Endothelial cell of umbilical vein (primary cell): ENCODE results near the gene LIAS. TPM values are rescaled to one million over a fixed set of nuclear protein-coding genes. Genes with fewer than 3 reads are reported as not detected.

ENCODE experiments used
- BruUV-seq: library from RNA; stranded (reverse); fragments of 400-500 nt; replicated peaks from 2 replicates; lab custom pipeline; 2021; lab: Mats Ljungman, UMichigan
- CTCF ChIA-PET: fragments of 300-600, 350-600 bp; sonication (Branson Sonifier 250); formaldehyde crosslinking; loops from one replicate; lab custom pipeline; 2021; ENCODE audit warnings: antibody characterized with exemption, inconsistent platforms; lab: Charles Lee
- POLR2A ChIA-PET: fragments of 300-600, 350-600 bp; sonication (Branson Sonifier 250); formaldehyde crosslinking; loops from one replicate; lab custom pipeline; 2021; ENCODE audit warnings: antibody characterized with exemption, inconsistent platforms; lab: Charles Lee
- DNase-seq: peaks from one replicate; pipeline ENCODE4 v3.0.0-alpha.2; 2011; ENCODE audit warnings: low read depth, low spot score
- FAIRE-seq: peaks from 2 replicates; lab custom pipeline; 2011; peaks lifted over from hg19 to GRCh38; lab: Jason Lieb, UNC
- H2AFZ ChIP-seq: 2 replicates; pipeline ENCODE4 v1.6.0; 2012; ENCODE audit warnings: low read depth, low read length, control low read depth, inconsistent platforms
- H3K27ac ChIP-seq: 2 replicates; pipeline ENCODE4 v1.5.1; 2011; ENCODE audit warnings: low read depth, mild to moderate bottlenecking, control low read depth, low read length, moderate library complexity; ENCODE audit not compliant: insufficient read depth
- H3K27me3 ChIP-seq, 2 experiments: 2 replicates each; pipeline versions ENCODE4 v1.6.0 to v1.6.1; 2011; ENCODE audit warnings: low read length in 2 of 2, mixed read lengths in 1 of 2; ENCODE audit not compliant: control insufficient read depth in 2 of 2, insufficient read depth in 2 of 2
- H3K36me3 ChIP-seq, 2 experiments: 2 replicates in 1 of 2; 3 replicates in 1 of 2; pipeline ENCODE4 v1.5.1; 2011; ENCODE audit warnings: low read length in 2 of 2, mild to moderate bottlenecking in 1 of 2, moderate library complexity in 1 of 2; ENCODE audit not compliant: control insufficient read depth in 2 of 2, insufficient read depth in 2 of 2; ENCODE audit errors: extremely low read depth in 1 of 2
- H3K4me1 ChIP-seq: 3 replicates; pipeline ENCODE4 v1.5.1; 2011; ENCODE audit warnings: mild to moderate bottlenecking, low read length; ENCODE audit not compliant: control insufficient read depth, insufficient read depth; ENCODE audit errors: extremely low read depth
- H3K4me2 ChIP-seq: 2 replicates; pipeline ENCODE4 v1.6.1; 2011; ENCODE audit warnings: low read length, control low read depth, mixed read lengths; ENCODE audit not compliant: insufficient read depth
- H3K4me3 ChIP-seq, 3 experiments: fragments of 200-600 bp in 1 of 3; sonication (generic), shearing (Covaris generic) in 1 of 3; replicated peaks in 1 of 3; 2 replicates each; pipeline ENCODE4 v1.5.1; 2011 to 2016; ENCODE audit warnings: control low read depth in 3 of 3, low read length in 3 of 3, mild to moderate bottlenecking in 2 of 3, inconsistent platforms in 1 of 3, low read depth in 1 of 3, moderate library complexity in 1 of 3; ENCODE audit not compliant: insufficient read depth in 1 of 3
- H3K79me2 ChIP-seq: 2 replicates; pipeline ENCODE4 v1.6.0; 2012; ENCODE audit warnings: low read length, inconsistent platforms; ENCODE audit not compliant: control insufficient read depth, insufficient read depth
- H3K9ac ChIP-seq: replicated peaks from 2 replicates; pipeline ENCODE3; 2011; ENCODE audit warnings: low read length, control low read depth; ENCODE audit not compliant: insufficient read depth; ENCODE audit errors: extremely low read depth
- H3K9me1 ChIP-seq: replicated peaks from 3 replicates; pipeline ENCODE4 v1.6.0; 2011; ENCODE audit warnings: mild to moderate bottlenecking, low read length; ENCODE audit not compliant: control insufficient read depth, insufficient read depth; ENCODE audit errors: extremely low read depth
- H3K9me3 ChIP-seq: replicated peaks from 2 replicates; pipeline ENCODE4 v1.5.1; 2012; ENCODE audit warnings: low read length, inconsistent platforms; ENCODE audit not compliant: control insufficient read depth, insufficient read depth
- H4K20me1 ChIP-seq: replicated peaks from 2 replicates; pipeline ENCODE3; 2011; ENCODE audit warnings: mild to moderate bottlenecking, low read length; ENCODE audit not compliant: control insufficient read depth, insufficient read depth; ENCODE audit errors: extremely low read depth
- CTCF ChIP-seq, 2 donors: IDR thresholded peaks; 1 replicate in 1 of 2; 2 replicates in 1 of 2; pipeline ENCODE4 v1.5.1; 2011; ENCODE audit warnings: low read length in 2 of 2, mild to moderate bottlenecking in 2 of 2, moderate library complexity in 2 of 2, control low read depth in 1 of 2, inconsistent platforms in 1 of 2, low read depth in 1 of 2; ENCODE audit not compliant: insufficient read depth in 1 of 2; ENCODE audit errors: extremely low read depth in 1 of 2
- EZH2 ChIP-seq: IDR thresholded peaks from 2 replicates; pipeline ENCODE4 v1.6.1; 2012; ENCODE audit warnings: borderline replicate concordance, low read depth, mild to moderate bottlenecking, moderate library complexity, low read length, inconsistent platforms; ENCODE audit not compliant: severe bottlenecking
- FOS ChIP-seq: IDR thresholded peaks from 2 replicates; pipeline ENCODE4 v1.6.1; 2011; ENCODE audit warnings: mild to moderate bottlenecking, low read length, moderate library complexity, borderline replicate concordance; ENCODE audit not compliant: insufficient read depth
- GATA2 ChIP-seq: IDR thresholded peaks from 2 replicates; pipeline ENCODE4 v1.7.0; 2011; ENCODE audit warnings: low read depth, mild to moderate bottlenecking, moderate library complexity, mixed read lengths, low read length; ENCODE audit not compliant: insufficient read length, insufficient read depth
- JUN ChIP-seq: IDR thresholded peaks from 2 replicates; pipeline ENCODE4 v1.6.1; 2011; ENCODE audit warnings: borderline replicate concordance, low read depth; ENCODE audit not compliant: insufficient read length, insufficient read depth
- MAX ChIP-seq: IDR thresholded peaks from 2 replicates; pipeline ENCODE4 v1.6.1; 2011; ENCODE audit not compliant: insufficient read depth, insufficient read length
- MYC ChIP-seq: IDR thresholded peaks from one replicate; pipeline ENCODE4 v1.6.1; 2011; ENCODE audit warnings: mild to moderate bottlenecking, low read depth, low read length
- POLR2A ChIP-seq: IDR thresholded peaks from 2 replicates; pipeline ENCODE4 v1.6.1; 2012; ENCODE audit warnings: low read depth, mild to moderate bottlenecking, control low read depth, low read length
- POLR2AphosphoS5 ChIP-seq: IDR thresholded peaks from 2 replicates; pipeline ENCODE4 v1.6.1; 2012; ENCODE audit warnings: low read depth, mild to moderate bottlenecking, control low read depth, low read length, moderate library complexity; ENCODE audit not compliant: insufficient read depth
- dilution Hi-C: fragments of 300-500 bp; cut with MboI; formaldehyde crosslinking; loops from one replicate; pipeline ENCODE4 v1.15.0; 2019; ENCODE audit warnings: low sequenced_read_pairs; ENCODE audit not compliant: extremely low pct_ligation_motif_present
- intact Hi-C: fragments of 100-400 bp; cut with micrococcal nuclease; formaldehyde crosslinking; loops from one replicate; pipeline ENCODE4 v1.10.0; 2022
- polyA plus RNA-seq, 4 experiments: library from polyadenylated mRNA; depleted of rRNA in 3 of 4; stranded (reverse) in 3 of 4; unstranded in 1 of 4; fragments of >200 nt; gene quantifications; 2 replicates each; pipeline versions ENCODE4 v1.2.1 to v1.2.3, GENCODE V29; 2011 to 2012; ENCODE audit warnings: missing spikeins in 1 of 4
- total RNA-seq: library from RNA; stranded (reverse); gene quantifications from 2 replicates; pipeline ENCODE4 v1.2.3, GENCODE V29; 2021

The LIAS gene
- total and polyA plus RNA-seq, 2 donors (not counting 3 experiments of a cell fraction or from before 2014, with no cell fraction given): 5.5 to 11.3 TPM

- dilution Hi-C loops: no loop called here
- FAIRE-seq (no peak), DNase-seq (no peak)
- Histone ChIP-seq H3K4me1 (no peaks in the 10 kb centered on the region), H3K27ac (no peak overlapping the region), H3K27me3 (no peaks in the 10 kb centered on the region), H2AFZ (no peak overlapping the region), H3K79me2 (no peaks in the 10 kb centered on the region), H3K4me3 (no peak overlapping the region), H3K9me1 (no peaks in the 10 kb centered on the region), H3K36me3 (peaks cover 0 to 4% of the 10 kb centered on the region in 2 experiments), H3K9ac (no peak overlapping the region), H4K20me1 (no peaks in the 10 kb centered on the region), H3K9me3 (no peaks in the 10 kb centered on the region), H3K4me2 (no peak overlapping the region)
- ChIA-PET CTCF (no interaction called here), POLR2A (no interaction called here)
- no TSS peak for BruUV-seq
- TF ChIP-seq MAX (no peak), POLR2A (no peak), JUN (no peak), MYC (no peak), POLR2AphosphoS5 (no peak), GATA2 (no peak), CTCF (IDR thresholded peaks at IDR 0.05; ENCODE audit: extremely low read depth in 1 of 2, insufficient read depth in 1 of 2, low read depth in 1 of 2, low read length in 2 of 2) (no peak), FOS (no peak), EZH2 (no peak)
- intact Hi-C loops: no loop called here
These were observed 35.5 kb downstream of the LIAS start for GRCh38 chr4:39494354-39494753.
